GM12864 (cell line): Measurements from ENCODE around the gene FIBCD1.

ENCODE experiments used
- DNase-seq: peaks from one replicate; pipeline ENCODE4 v3.0.0-alpha.2; 2011; ENCODE audit warnings: low read depth
- H3K4me3 ChIP-seq: 2 replicates; pipeline ENCODE4 v1.5.1; 2011; ENCODE audit warnings: mild to moderate bottlenecking, low read depth, low read length, control low read depth
- CTCF ChIP-seq: IDR thresholded peaks from 2 replicates; pipeline ENCODE4 v1.5.1; 2011; ENCODE audit warnings: low read depth, mild to moderate bottlenecking, moderate library complexity, low read length, control low read depth, inconsistent platforms; ENCODE audit errors: missing control alignments

The FIBCD1 gene

GRCh38 chr9:130927338-130927737 is 11.7 kb downstream of the FIBCD1 start:
- H3K4me3 ChIP-seq = no peak overlapping the region
- no peak for TF ChIP-seq CTCF
- no peak for DNase-seq

- no peak overlapping the region for H3K4me3 ChIP-seq
- TF ChIP-seq CTCF = no peak
- DNase-seq = no peak
Observed at GRCh38 chr9:130925050-130925678, 13.9 kb downstream of the FIBCD1 start.

- no peak for TF ChIP-seq CTCF
- no peak overlapping the region for H3K4me3 ChIP-seq
- DNase-seq = no peak
Observed at GRCh38 chr9:130924448-130924788, 14.6 kb downstream of the FIBCD1 start.

GRCh38 chr9:130923611-130924447 is 15.2 kb downstream of the FIBCD1 start:
- no peak for DNase-seq
- no peak for TF ChIP-seq CTCF
- no peak overlapping the region for H3K4me3 ChIP-seq

GRCh38 chr9:130922893-130923610 is 16.0 kb downstream of the FIBCD1 start:
- TF ChIP-seq CTCF = no peak

GRCh38 chr9:130921989-130922892 is 16.8 kb downstream of the FIBCD1 start:
- no peak for DNase-seq
- no peak overlapping the region for H3K4me3 ChIP-seq
- TF ChIP-seq CTCF = no peak

More at GRCh38 chr9:130922893-130923610, 16.0 kb downstream of the FIBCD1 start:
- DNase-seq = no peak
- no peak overlapping the region for H3K4me3 ChIP-seq
